ENCODE data around the gene CDNF.

The CDNF gene

GRCh38 chr10:14837757-14838581 is at the start of gene CDNF, which contains the start of the genes HSPA14 and MSANTD7:
Gene CDNF (minus strand): TSS chr10:14838037. CDS start chr10:14837946, 91 bp downstream.
Gene HSPA14 (plus strand): TSS chr10:14838306. CDS start chr10:14838403, 97 bp downstream.
Gene MSANTD7 (plus strand): TSS chr10:14838306. CDS start chr10:14842285, 3,979 bp downstream.
- Histone ChIP-seq H3K4me2 (peak within 1 kb of the TSS; percentile 81 to 97 (median 92)), H3K27ac (peak within 1 kb of the TSS; percentile 80 to 95 (median 94)), H3K4me1 (peaks cover 18 to 24% (median 21%) of the 10 kb centered on the region in 10 experiments), H3K36me3 (peaks cover 28 to 35% (median 30%) of the 10 kb centered on the region in 11 experiments), H3K9me3 (replicated peaks in 1 of 11) (no peaks in the 10 kb centered on the region), H3K27me3 (no peaks in the 10 kb centered on the region), H3K9ac (peak within 1 kb of the TSS; percentile 92 to 99 (median 96)), H4K20me1 (peaks cover 0 to 46% (median 24%) of the 10 kb centered on the region in 11 experiments; a peak in 14 of 22 replicates), H3K4me3 (peak within 1 kb of the TSS; percentile 87 to 99 (median 98))
- TF ChIP-seq Cebpa-rat (IDR thresholded peaks at IDR 0.05) = peak in 1 of 11 experiments; percentile 23; a peak in 1 of 22 replicates

- Histone ChIP-seq H4K20me1 (peaks cover 0 to 70% (median 33%) of the 10 kb centered on the region in 11 experiments; a peak in 14 of 22 replicates), H3K4me1 (peaks cover 8 to 34% (median 19%) of the 10 kb centered on the region in 10 experiments), H3K27me3 (no peaks in the 10 kb centered on the region), H3K9ac (no peak overlapping the region), H3K4me3 (no peak overlapping the region), H3K36me3 (peaks cover 0 to 72% (median 64%) of the 10 kb centered on the region in 11 experiments; a peak in 20 of 22 replicates), H3K27ac (no peak overlapping the region), H3K4me2 (peak overlapping the region in 3 of 11 experiments; percentile 10 to 25 (median 20); a peak in 3 of 22 replicates), H3K9me3 (replicated peaks in 1 of 11) (no peaks in the 10 kb centered on the region; a peak in 2 of 22 replicates)
- no peak for TF ChIP-seq Cebpa-rat (IDR thresholded peaks at IDR 0.05)
Measured at GRCh38 chr10:14884082-14884481, 46.2 kb upstream of the CDNF start.

- H3K9me3 ChIP-seq (replicated peaks in 1 of 11) = no peaks in the 10 kb centered on the region; a peak in 1 of 22 replicates
- H3K36me3 ChIP-seq = peaks cover 0 to 53% (median 33%) of the 10 kb centered on the region in 11 experiments; a peak in 17 of 22 replicates
- H3K27ac ChIP-seq = peak overlapping the region in 9 of 11 experiments; percentile 91 to 96 (median 94); a peak in 14 of 22 replicates
- peaks cover 0 to 40% (median 9%) of the 10 kb centered on the region in 11 experiments; a peak in 15 of 22 replicates for H4K20me1 ChIP-seq
- H3K4me2 ChIP-seq = peak overlapping the region; percentile 83 to 97 (median 89)
- H3K9ac ChIP-seq = peak overlapping the region; percentile 87 to 97 (median 95)
- TF ChIP-seq Cebpa-rat (IDR thresholded peaks at IDR 0.05) = no peak
- no peaks in the 10 kb centered on the region for H3K27me3 ChIP-seq
- H3K4me3 ChIP-seq = peak overlapping the region; percentile 80 to 98 (median 95)
- peaks cover 21 to 55% (median 38%) of the 10 kb centered on the region in 10 experiments for H3K4me1 ChIP-seq
Measured at GRCh38 chr10:14880229-14880628, 42.4 kb upstream of the CDNF start.

GRCh38 chr10:14879928-14880193 is 42.0 kb upstream of the CDNF start:
- peak overlapping the region; percentile 87 to 97 (median 95) for H3K9ac ChIP-seq
- H4K20me1 ChIP-seq = peaks cover 0 to 37% (median 8%) of the 10 kb centered on the region in 11 experiments; a peak in 15 of 22 replicates
- no peaks in the 10 kb centered on the region for H3K27me3 ChIP-seq
- peak overlapping the region; percentile 80 to 98 (median 95) for H3K4me3 ChIP-seq
- H3K36me3 ChIP-seq = peaks cover 0 to 49% (median 29%) of the 10 kb centered on the region in 11 experiments; a peak in 17 of 22 replicates
- H3K4me1 ChIP-seq = peaks cover 21 to 52% (median 39%) of the 10 kb centered on the region in 10 experiments
- peak overlapping the region in 9 of 11 experiments; percentile 91 to 96 (median 94); a peak in 17 of 22 replicates for H3K27ac ChIP-seq
- H3K4me2 ChIP-seq = peak overlapping the region; percentile 83 to 97 (median 89)
- no peaks in the 10 kb centered on the region; a peak in 1 of 22 replicates for H3K9me3 ChIP-seq (replicated peaks in 1 of 11)
- no peak for TF ChIP-seq Cebpa-rat (IDR thresholded peaks at IDR 0.05)

- H3K27ac ChIP-seq = peak overlapping the region; percentile 55 to 96 (median 93)
- no peak for TF ChIP-seq Cebpa-rat (IDR thresholded peaks at IDR 0.05)
- H3K9me3 ChIP-seq (replicated peaks in 1 of 11) = no peaks in the 10 kb centered on the region; a peak in 1 of 22 replicates
- H3K4me2 ChIP-seq = peak overlapping the region; percentile 83 to 97 (median 89)
- no peaks in the 10 kb centered on the region for H3K27me3 ChIP-seq
- H3K4me1 ChIP-seq = peaks cover 21 to 47% (median 37%) of the 10 kb centered on the region in 10 experiments
- peak overlapping the region; percentile 80 to 98 (median 95) for H3K4me3 ChIP-seq
- H3K9ac ChIP-seq = peak overlapping the region; percentile 87 to 97 (median 95)
- peaks cover 0 to 31% (median 7%) of the 10 kb centered on the region in 11 experiments; a peak in 14 of 22 replicates for H4K20me1 ChIP-seq
- peaks cover 0 to 44% (median 24%) of the 10 kb centered on the region in 11 experiments; a peak in 17 of 22 replicates for H3K36me3 ChIP-seq
Measured at GRCh38 chr10:14879124-14879927, 41.5 kb upstream of the CDNF start.

GRCh38 chr10:14878266-14879123 is 40.7 kb upstream of the CDNF start, which contains the start of gene SUV39H2:
Gene SUV39H2 (plus strand): TSS chr10:14878866. CDS start chr10:14878889, 23 bp downstream.
- Histone ChIP-seq H3K36me3 (peaks cover 0 to 37% (median 21%) of the 10 kb centered on the region in 11 experiments; a peak in 15 of 22 replicates), H3K4me3 (peak within 1 kb of the TSS; percentile 80 to 98 (median 95)), H3K27ac (peak within 1 kb of the TSS; percentile 72 to 96 (median 93)), H3K27me3 (no peaks in the 10 kb centered on the region), H3K4me2 (peak within 1 kb of the TSS; percentile 83 to 97 (median 89)), H3K9ac (peak within 1 kb of the TSS; percentile 87 to 97 (median 95)), H4K20me1 (peaks cover 0 to 24% (median 7%) of the 10 kb centered on the region in 11 experiments; a peak in 11 of 22 replicates), H3K9me3 (replicated peaks in 1 of 11) (no peaks in the 10 kb centered on the region), H3K4me1 (peaks cover 21 to 42% (median 34%) of the 10 kb centered on the region in 10 experiments)
- no peak for TF ChIP-seq Cebpa-rat (IDR thresholded peaks at IDR 0.05)

- Histone ChIP-seq H3K9ac (peak overlapping the region in 10 of 11 experiments; percentile 36 to 97 (median 95); a peak in 14 of 22 replicates), H4K20me1 (peaks cover 0 to 15% (median 4%) of the 10 kb centered on the region in 11 experiments; a peak in 10 of 22 replicates), H3K27me3 (no peaks in the 10 kb centered on the region), H3K27ac (peak overlapping the region in 2 of 11 experiments; percentile 91 to 93; a peak in 4 of 22 replicates), H3K9me3 (replicated peaks in 1 of 11) (no peaks in the 10 kb centered on the region), H3K36me3 (peaks cover 3 to 37% (median 14%) of the 10 kb centered on the region in 11 experiments; a peak in 18 of 22 replicates), H3K4me3 (peak overlapping the region in 5 of 10 experiments; percentile 90 to 98 (median 95); a peak in 9 of 20 replicates), H3K4me2 (peak overlapping the region; percentile 65 to 89 (median 82)), H3K4me1 (peaks cover 21 to 38% (median 33%) of the 10 kb centered on the region in 10 experiments)
- no peak for TF ChIP-seq Cebpa-rat (IDR thresholded peaks at IDR 0.05)
Measured at GRCh38 chr10:14876764-14877163, 38.9 kb upstream of the CDNF start.
